GM12891 (cell line): ENCODE data around the gene KIAA1328.
A peak's percentile ranks its signal among the peaks of the same experiment; 100 is the strongest.

Source experiments
- DNase-seq: peaks from one replicate; pipeline ENCODE4 v3.0.0; 2011; ENCODE audit warnings: low spot score; ENCODE audit not compliant: insufficient read length
- FAIRE-seq: peaks from 2 replicates; lab custom pipeline; 2011; peaks lifted over from hg19 to GRCh38; lab: Jason Lieb, UNC
- PAX5 ChIP-seq: IDR thresholded peaks from 2 replicates; pipeline ENCODE4 v1.6.1; 2011; ENCODE audit warnings: low read length, moderate library complexity, mild to moderate bottlenecking; ENCODE audit not compliant: insufficient read depth, severe bottlenecking
- POLR2A ChIP-seq: IDR thresholded peaks from 2 replicates; pipeline ENCODE4 v1.6.1; 2011; ENCODE audit warnings: low read depth, low read length, control low read depth
- POLR2AphosphoS5 ChIP-seq: IDR thresholded peaks from 2 replicates; pipeline ENCODE4 v1.6.1; 2011; ENCODE audit warnings: low read depth, low read length, control low read depth
- POU2F2 ChIP-seq: IDR thresholded peaks from 2 replicates; pipeline ENCODE4 v1.6.1; 2011; ENCODE audit warnings: low read depth, mild to moderate bottlenecking, control low read depth, low read length, moderate library complexity
- SPI1 ChIP-seq: IDR thresholded peaks from 2 replicates; pipeline ENCODE4 v1.6.1; 2011; ENCODE audit warnings: low read depth, low read length, control low read depth
- TAF1 ChIP-seq: IDR thresholded peaks from 2 replicates; pipeline ENCODE4 v1.6.1; 2011; ENCODE audit warnings: low read depth, low read length, control low read depth

KIAA1328 gene

DNA sequence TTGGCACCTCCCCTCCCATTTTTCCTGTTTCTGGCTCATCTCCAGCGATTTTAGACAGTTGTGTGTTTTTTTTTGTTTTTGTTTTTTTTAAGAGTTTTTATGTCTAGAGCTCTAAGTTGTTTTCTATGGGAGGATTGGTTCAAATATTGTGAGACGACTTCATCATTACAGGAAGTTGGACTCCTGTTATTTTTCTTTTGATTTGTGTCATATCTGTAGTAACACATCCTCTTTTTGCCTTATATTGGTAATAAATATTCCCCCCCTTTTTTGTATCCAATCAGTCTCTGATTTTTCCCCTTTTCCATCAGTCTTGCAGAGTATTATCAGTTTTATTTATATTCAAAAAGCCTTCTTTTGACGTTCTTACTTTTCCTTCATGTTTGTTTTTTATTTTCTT is 89.0 kb downstream of the KIAA1328 start:
- FAIRE-seq = no peak
- TF ChIP-seq SPI1 = peak; percentile 73
- TF ChIP-seq POU2F2 = no peak
- DNase-seq = no peak

DNA sequence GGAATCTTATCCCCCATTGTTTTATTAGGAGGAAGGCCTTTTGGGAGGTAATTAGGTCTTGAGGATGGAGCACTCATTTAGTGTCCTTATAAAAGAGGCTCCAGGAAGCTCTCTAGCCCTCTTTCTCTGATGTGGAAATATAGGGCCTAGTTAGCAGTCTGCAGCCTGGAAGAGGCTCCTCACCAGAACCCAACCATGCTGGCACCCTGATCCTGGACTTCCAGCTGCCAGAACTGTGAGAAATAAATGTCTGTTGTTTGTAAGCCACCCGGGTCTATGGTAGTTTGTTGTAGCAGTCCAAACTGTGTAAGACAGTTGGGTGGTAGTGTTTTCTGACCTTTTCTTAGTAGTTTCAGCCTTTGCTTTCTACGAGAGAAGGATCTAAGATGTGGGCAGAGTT is 100.7 kb downstream of the KIAA1328 start:
- DNase-seq (no peak), FAIRE-seq (no peak)
- TF ChIP-seq POLR2A = no peak
- no peak for TF ChIP-seq PAX5
- TF ChIP-seq POLR2AphosphoS5 = no peak
- no peak for TF ChIP-seq TAF1
- no peak for TF ChIP-seq POU2F2
- no peak for TF ChIP-seq SPI1

GRCh38 chr18:36931106-36931505 is 102.2 kb downstream of the KIAA1328 start:
- FAIRE-seq (no peak), DNase-seq (no peak)
- no peak for TF ChIP-seq POLR2A
- no peak for TF ChIP-seq POU2F2
- no peak for TF ChIP-seq SPI1
- no peak for TF ChIP-seq PAX5
- no peak for TF ChIP-seq TAF1
- no peak for TF ChIP-seq POLR2AphosphoS5

GRCh38 chr18:36933552-36933951 is 104.6 kb downstream of the KIAA1328 start:
- FAIRE-seq = no peak
- TF ChIP-seq PAX5 = no peak

DNA sequence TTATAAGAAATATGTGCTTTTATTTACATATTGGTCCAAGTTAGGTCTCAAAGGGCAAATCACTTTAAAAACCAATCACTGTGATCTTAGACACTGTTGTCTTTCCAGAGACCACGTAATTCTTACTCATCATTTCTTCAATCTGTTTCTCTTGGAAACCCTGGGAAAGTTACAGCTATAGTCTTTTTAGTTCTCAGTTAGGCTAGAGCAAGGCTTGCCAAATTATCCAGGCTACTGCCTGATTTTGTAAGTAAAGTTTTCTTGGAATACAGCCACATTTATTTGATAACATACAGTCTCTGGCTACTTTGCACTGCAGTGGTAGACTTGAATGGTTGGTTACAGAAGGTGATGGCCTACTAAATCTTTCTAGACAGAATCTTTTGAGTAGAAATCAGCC is 106.0 kb downstream of the KIAA1328 start:
- TF ChIP-seq SPI1 (no peak), PAX5 (no peak), TAF1 (no peak), POLR2AphosphoS5 (no peak), POLR2A (no peak), POU2F2 (no peak)
- DNase-seq (no peak), FAIRE-seq (no peak)

More at GRCh38 chr18:36933552-36933951, 104.6 kb downstream of the KIAA1328 start:
- DNase-seq = no peak

GRCh38 chr18:36942264-36942663 is 113.3 kb downstream of the KIAA1328 start:
- peak; percentile 60 for FAIRE-seq
- DNase-seq = peak; percentile 14
- no peak for TF ChIP-seq POLR2AphosphoS5
- TF ChIP-seq POLR2A = no peak
- TF ChIP-seq SPI1 = no peak
- TF ChIP-seq PAX5 = no peak
- no peak for TF ChIP-seq POU2F2
- no peak for TF ChIP-seq TAF1

GRCh38 chr18:36947820-36948348 is 119.0 kb downstream of the KIAA1328 start:
- TF ChIP-seq SPI1 (no peak), PAX5 (no peak), TAF1 (no peak), POLR2A (no peak), POLR2AphosphoS5 (no peak), POU2F2 (no peak)
- FAIRE-seq (no peak), DNase-seq (no peak)

DNA sequence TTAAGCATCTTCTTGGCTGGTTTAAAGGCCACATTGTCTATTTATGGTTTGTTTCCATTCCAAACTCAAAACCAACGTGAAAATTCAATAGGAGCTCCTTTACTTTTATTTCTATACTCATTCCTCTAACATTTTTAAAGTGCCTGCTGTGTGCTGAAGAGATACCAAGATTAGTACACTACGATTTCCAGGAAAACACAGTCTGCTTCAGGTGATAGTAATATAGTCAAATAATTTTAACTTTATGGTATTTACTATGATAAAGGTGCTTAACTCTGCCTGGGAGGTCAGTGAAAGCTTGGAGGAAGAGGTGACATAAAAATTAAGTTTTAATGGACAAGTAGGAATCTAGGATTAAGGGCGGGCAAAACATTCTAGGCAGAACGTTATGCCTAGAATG is 121.4 kb downstream of the KIAA1328 start:
- TF ChIP-seq SPI1 (no peak), POU2F2 (no peak), TAF1 (no peak), POLR2AphosphoS5 (no peak), POLR2A (no peak), PAX5 (no peak)
- FAIRE-seq = no peak
- DNase-seq = no peak

DNA sequence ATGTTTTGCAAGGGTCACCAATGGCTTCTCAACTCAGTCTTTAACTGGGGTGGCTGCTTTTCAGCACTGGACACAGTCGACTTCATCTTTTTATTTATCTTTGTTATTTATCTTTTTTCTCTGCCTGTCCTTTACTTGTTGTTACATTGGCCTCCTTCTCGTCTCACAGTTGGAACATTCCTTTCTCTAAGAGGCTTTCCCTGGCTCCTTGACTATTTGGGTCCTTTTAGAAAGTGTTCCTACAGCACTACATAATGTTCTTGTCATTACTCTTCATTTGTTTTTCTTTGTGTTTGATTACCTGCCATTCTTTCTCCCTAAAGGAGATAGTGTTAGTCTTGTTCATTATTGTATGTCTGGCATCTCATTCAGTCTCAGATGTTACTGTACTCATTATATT is 122.0 kb downstream of the KIAA1328 start:
- TF ChIP-seq PAX5 = no peak
- no peak for TF ChIP-seq SPI1
- TF ChIP-seq TAF1 = no peak
- no peak for TF ChIP-seq POLR2AphosphoS5
- TF ChIP-seq POU2F2 = no peak
- TF ChIP-seq POLR2A = no peak
- DNase-seq (no peak), FAIRE-seq (no peak)

DNA sequence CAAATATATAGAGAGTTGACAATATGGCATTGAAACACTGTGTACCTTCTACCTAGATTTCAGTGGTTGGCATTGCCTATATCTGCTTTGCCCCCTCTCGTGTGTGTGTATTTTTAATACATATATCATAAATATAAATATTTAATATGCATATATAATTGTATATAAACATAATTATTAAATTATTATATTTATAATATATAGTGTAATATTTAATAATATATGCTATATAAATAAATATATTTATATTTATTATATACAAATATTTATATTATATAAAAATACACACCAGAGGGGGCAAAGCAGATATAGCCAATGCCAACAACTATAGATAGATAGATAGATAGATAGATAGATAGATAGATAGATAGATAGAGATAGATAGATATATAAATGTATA is 124.1 kb downstream of the KIAA1328 start:
- FAIRE-seq (no peak), DNase-seq (no peak)
- TF ChIP-seq PAX5 (no peak), POU2F2 (no peak), TAF1 (no peak)

GRCh38 chr18:36960038-36960437 is 131.1 kb downstream of the KIAA1328 start:
- DNase-seq (no peak), FAIRE-seq (no peak)
- TF ChIP-seq SPI1 = no peak
- TF ChIP-seq PAX5 = no peak
- no peak for TF ChIP-seq POLR2A
